GM21723 (cell line): ENCODE measurements around the gene DUSP1.

Experiments used
- ATAC-seq: cut with Tn5 transposase; IDR thresholded peaks from one replicate; pipeline ENCODE4 v1.9.1; 2021; ENCODE audit warnings: mild to moderate bottlenecking, moderate library complexity; ENCODE audit not compliant: unreplicated experiment

DUSP1 gene

GRCh38 chr5:172782169-172783039, 11.4 kb upstream of the DUSP1 start:
- no peak for ATAC-seq

- no peak for ATAC-seq
Observed at GRCh38 chr5:172779691-172780341, 8.8 kb upstream of the DUSP1 start.

DNA sequence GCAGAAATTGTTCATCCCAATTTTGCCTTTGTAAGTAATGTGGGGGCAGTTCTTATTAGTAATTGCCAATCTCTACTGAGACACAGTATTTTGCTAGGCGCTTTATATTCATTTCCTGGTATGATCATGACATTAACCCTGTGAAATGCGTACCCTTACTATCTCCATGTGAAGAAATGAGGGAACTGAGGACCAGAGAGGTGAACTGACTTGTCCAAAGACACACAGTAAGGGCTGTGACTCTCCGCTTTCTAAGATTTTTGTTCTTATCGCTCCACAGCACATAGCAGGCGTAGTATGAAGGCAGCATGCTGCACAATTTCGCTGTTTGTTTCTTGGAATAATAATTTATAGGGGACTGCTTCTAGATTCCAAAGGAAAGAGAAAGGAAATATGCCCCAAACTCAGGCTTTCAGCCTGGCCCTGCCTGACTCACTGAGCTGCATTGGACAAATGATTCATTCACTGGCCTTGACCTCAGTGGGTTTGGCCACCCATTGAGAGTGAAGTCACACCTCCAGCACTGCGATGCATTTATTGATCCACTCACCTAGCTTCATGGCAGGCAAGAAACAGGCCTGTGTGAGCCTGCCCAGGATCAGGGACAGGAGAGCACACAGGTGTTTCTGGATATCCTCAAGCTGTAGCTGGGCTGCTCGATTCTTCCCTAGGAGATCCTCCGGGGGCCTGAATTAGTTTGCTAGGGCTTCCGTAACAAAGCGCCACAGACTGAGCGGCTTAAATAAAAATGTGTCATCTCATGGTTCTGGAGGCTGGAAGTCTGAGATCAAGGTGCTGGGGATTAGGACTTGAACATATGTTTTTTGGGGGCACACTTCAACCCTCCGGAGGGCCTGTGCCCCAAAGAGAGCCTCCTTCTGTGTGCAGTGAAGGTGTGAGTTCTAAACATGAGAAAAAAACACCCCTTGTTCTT, 7.2 kb upstream of the DUSP1 start:
- peak; percentile 14 for ATAC-seq

DNA sequence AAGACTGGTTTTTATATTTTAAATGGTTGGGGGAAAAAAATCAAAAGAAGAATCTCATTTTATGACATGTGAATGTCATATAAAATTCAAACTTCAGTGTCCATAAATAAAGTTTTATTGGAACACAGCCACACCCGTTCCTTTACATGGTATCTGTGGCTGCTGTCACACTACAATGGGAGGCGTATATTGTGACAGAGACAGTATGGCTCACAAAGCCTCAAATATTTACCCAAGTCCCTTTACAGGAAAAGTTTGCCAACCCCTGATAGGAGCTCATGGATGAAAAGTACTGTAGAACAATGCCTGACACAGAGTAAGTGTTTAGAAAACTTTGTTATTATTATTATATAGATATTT, 5.2 kb upstream of the DUSP1 start:
- no peak for ATAC-seq

GRCh38 chr5:172775326-172776234, 4.6 kb upstream of the DUSP1 start:
- no peak for ATAC-seq

- ATAC-seq = no peak
Observed at GRCh38 chr5:172774561-172775315, 3.7 kb upstream of the DUSP1 start.

DNA sequence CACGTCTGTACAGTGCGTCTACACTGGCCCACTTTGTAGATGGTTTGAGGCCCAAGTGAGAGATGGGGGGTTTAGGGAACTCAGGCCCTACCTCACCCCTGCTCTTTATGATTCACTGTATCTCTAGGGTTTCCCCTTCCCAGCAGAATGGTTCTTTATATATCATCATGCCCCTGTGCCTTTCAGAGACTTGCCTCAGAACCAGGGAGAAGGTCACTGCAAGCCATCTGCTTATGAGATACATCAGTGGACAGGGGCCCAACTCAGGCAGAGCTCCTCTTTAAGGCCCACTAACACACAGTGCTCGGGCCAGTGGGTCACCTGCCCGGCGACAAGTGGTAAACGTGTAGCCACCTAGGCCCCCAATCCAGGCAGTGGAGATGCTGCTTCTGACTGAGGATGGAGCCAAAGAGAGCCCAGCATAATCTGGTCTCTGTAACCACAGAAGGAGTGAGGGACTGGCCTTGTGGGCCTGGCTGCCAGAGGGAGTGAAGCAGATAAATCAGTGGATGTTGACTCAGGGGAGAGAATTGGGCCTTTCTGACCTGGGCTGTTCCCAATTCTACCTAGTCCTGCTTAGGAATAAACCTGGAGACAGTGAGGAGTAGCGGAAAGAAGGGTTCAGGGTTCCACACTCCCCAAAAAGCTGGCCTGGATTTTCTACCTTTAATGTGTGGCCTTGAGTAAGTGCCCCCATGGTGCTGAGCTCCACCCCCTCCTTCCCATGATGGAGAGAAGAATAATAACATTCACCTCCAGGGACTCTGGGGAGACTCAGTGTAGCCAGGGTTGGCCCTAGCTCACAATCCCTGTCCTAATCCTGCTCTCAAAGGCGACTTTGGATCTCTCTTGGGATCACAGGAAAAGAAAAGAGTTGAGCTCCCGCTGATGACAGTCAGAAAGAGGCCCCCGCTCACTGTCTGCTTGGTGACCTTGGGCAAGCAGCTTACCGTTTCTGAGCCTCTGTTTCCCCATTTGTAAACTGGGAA, 2.8 kb upstream of the DUSP1 start:
- ATAC-seq = no peak

GRCh38 chr5:172772112-172772906, 1.3 kb upstream of the DUSP1 start:
- peak; percentile 37 for ATAC-seq

GRCh38 chr5:172771439-172772111, 580 bp upstream of the DUSP1 start:
- ATAC-seq = no peak

DNA sequence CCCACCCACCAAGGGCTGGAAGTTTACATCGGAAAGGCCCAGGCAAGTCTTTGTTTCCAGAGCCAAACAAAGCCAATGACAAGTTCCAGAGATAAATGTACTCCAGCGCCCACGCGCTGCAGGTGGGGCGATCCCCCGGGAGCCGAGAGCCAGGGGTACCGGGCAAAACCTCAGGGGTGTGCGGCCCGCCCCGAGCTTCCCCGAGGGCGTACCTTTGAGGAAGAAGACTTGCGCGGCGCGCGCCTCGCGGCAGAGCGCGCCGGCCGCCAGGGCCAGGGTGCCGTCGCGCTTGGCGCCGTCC, 671 bp downstream of the DUSP1 start:
- no peak for ATAC-seq

DNA sequence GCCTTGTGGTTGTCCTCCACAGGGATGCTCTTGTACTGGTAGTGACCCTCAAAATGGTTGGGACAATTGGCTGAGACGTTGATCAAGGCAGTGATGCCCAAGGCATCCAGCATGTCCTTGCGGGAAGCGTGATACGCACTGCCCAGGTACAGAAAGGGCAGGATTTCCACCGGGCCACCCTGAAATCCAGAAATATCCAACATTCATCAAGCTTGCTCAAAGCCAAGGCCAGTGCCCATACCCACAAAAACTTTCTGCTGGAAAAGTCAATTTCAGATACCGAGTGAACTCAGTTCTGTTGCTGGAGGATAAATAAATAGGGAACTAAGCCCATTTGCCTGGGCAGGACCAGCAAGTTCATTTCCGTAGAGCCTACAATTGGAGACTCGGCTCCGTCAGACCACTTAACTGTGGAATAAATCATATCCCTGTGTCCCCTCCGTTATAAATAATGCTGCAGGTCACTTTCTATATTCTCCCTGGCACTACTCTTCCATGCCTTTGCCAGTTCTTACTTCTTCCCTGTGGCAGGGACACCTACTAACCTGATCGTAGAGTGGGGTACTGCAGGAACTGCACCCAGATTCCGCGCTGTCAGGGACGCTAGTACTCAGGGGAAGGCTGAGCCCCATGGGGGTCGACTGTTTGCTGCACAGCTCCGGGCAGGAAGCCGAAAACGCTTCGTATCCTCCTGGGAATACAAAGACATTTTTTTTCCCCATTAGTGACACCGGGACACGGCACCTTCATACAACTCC, 1.2 kb downstream of the DUSP1 start:
- no peak for ATAC-seq

DNA sequence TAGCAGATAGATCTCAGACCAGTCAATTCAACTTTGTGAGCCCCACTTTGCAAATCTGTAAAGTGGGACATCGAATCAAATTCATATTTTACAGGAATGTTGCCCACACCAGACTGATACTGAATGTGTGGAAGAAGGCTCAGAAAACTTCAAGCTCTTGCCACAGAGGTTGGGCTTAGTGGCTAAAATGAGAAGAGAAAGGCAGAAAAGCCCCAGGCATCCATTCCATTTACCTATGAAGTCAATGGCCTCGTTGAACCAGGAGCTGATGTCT, 1.7 kb downstream of the DUSP1 start:
- no peak for ATAC-seq

- ATAC-seq = no peak
Observed at GRCh38 chr5:172768573-172769341, 2.2 kb downstream of the DUSP1 start.

DNA sequence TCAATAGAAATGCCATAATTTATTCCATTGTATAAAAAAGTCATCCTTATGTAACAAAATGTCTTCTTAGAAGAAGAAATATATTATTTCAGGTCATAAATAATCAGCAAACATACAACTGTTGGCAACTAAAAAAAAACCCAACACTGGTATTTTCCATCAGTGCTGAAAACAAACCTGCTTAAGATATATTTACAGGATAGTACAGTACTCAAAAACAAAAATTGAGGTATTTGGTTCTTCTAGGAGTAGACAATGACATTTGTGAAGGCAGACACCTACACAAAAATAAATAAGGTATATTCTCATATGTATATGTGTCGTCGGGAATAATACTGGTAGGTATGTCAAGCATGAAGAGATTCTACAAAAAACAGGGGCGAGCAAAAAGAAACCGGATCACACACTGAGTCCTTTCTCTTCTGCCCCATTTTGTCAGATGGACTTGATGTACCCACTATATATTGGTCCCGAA, 2.9 kb downstream of the DUSP1 start:
- ATAC-seq = no peak

GRCh38 chr5:172766287-172767108, 4.5 kb downstream of the DUSP1 start:
- ATAC-seq = no peak
